Coronary artery (tissue), 2 donors: ENCODE data around the gene PLAGL1.

Experiments
- DNase-seq: peaks from one replicate; pipeline ENCODE4 v3.0.0-alpha.2; 2017; ENCODE audit warnings: low spot score
- H3K27ac ChIP-seq, 2 donors: fragments of 200-600 bp; sonication (generic); one replicate each; pipeline ENCODE4 v1.5.1; 2016 to 2019
- H3K4me3 ChIP-seq: fragments of 200-600 bp; sonication (generic); 2 replicates; pipeline ENCODE4 v1.5.1; 2016; ENCODE audit warnings: mild to moderate bottlenecking, moderate library complexity
- TF ChIP-seq, protein P1 (sequence below): fragments of 200-600 bp; sonication (generic); IDR thresholded peaks from one replicate; pipeline ENCODE4 v1.5.1; 2019; ENCODE audit warnings: antibody characterized with exemption

The PLAGL1 gene

GRCh38 chr6:143950875-143951274 is 57.2 kb downstream of the PLAGL1 start:
- H3K27ac ChIP-seq = no peak overlapping the region
- TF ChIP-seq, protein P1, sequence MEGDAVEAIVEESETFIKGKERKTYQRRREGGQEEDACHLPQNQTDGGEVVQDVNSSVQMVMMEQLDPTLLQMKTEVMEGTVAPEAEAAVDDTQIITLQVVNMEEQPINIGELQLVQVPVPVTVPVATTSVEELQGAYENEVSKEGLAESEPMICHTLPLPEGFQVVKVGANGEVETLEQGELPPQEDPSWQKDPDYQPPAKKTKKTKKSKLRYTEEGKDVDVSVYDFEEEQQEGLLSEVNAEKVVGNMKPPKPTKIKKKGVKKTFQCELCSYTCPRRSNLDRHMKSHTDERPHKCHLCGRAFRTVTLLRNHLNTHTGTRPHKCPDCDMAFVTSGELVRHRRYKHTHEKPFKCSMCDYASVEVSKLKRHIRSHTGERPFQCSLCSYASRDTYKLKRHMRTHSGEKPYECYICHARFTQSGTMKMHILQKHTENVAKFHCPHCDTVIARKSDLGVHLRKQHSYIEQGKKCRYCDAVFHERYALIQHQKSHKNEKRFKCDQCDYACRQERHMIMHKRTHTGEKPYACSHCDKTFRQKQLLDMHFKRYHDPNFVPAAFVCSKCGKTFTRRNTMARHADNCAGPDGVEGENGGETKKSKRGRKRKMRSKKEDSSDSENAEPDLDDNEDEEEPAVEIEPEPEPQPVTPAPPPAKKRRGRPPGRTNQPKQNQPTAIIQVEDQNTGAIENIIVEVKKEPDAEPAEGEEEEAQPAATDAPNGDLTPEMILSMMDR = no peak
- DNase-seq = no peak
- no peak overlapping the region for H3K4me3 ChIP-seq

- Histone ChIP-seq H3K27ac (no peak overlapping the region), H3K4me3 (no peak overlapping the region)
- no peak for DNase-seq
- TF ChIP-seq, protein P1 = no peak
Observed at GRCh38 chr6:143949962-143950361, 58.1 kb downstream of the PLAGL1 start.

- DNase-seq = no peak
- Histone ChIP-seq H3K4me3 (no peak overlapping the region), H3K27ac (no peak overlapping the region)
- TF ChIP-seq, protein P1 = no peak
Observed at GRCh38 chr6:143949535-143949934, 58.5 kb downstream of the PLAGL1 start.

DNA sequence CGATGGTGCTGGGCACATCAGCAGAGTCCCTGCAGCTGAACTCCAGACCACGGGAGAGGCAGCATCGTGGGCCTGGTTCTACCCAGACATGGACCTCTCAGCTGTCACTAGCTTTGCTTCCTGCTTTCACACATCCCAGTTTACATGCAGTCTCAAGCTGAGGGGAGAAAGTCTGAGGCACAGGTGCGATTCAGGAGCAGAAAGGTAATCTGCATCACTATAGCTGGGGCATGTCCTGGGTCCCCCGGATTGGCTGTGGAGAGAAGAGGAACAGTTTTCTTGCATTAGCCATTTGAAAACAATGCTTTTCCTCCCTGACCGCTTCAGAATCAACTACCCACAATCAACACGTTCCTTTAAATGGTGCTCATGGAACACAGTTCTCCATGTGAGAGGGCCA is 59.9 kb downstream of the PLAGL1 start:
- TF ChIP-seq, protein P1 = no peak

GRCh38 chr6:143941852-143942627 is 66.0 kb downstream of the PLAGL1 start:
- H3K27ac ChIP-seq = no peak overlapping the region
- TF ChIP-seq, protein P1 = peak; percentile 20
- DNase-seq = no peak

More for the DNA sequence above, 59.9 kb downstream of the PLAGL1 start:
- no peak overlapping the region for H3K27ac ChIP-seq
- DNase-seq = no peak
- H3K4me3 ChIP-seq = no peak overlapping the region

DNA sequence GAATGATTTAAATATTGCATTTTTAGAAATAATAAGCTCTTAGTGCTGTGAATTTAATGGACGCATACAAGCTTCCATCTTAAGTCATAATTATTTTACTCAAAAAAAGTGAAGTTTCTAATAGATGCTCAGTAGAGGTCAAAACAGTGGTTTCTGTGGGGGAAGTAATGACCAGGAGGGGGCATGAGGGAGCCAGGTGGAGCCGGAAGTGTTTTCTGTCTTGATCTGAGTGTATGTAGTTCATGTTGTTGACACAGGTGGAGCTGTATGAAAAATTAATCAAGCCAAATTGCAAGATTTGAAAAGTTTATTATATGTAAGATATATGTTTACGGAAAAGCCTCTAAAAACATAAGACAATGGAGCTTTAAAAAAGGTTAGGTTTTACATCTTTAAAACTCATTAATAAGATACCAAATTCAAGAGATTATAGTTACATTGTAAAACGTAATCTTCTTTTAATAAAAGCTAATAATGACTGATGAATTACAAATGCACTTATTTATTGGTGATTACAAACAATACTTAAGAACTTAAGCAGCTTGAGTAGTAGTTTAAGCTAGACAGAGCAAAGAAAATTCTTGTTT is 68.0 kb downstream of the PLAGL1 start:
- DNase-seq = no peak
- H3K4me3 ChIP-seq = no peak overlapping the region
- TF ChIP-seq, protein P1 = peak; percentile 35
- no peak overlapping the region for H3K27ac ChIP-seq

More at GRCh38 chr6:143941852-143942627, 66.0 kb downstream of the PLAGL1 start:
- no peak overlapping the region for H3K4me3 ChIP-seq

DNA sequence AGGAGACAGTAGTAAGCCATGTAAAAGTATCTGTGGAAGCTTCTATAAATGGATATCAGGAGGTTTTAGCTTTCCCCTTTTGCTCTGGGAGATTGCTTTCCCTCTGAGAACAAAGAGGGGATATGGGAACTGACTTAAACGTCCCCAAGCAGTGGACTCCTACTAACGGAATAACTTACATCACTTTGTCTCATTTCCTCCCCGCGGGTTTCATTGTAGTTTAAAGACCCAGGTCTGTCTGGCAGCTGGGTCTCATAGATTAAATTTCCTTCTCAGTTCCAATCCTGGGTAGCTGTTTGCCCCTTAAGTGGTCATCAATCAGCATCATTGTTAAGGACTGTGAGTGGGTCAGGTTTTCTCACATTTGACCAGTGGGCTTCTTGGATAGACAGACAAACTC is 68.7 kb downstream of the PLAGL1 start:
- H3K4me3 ChIP-seq = no peak overlapping the region
- TF ChIP-seq, protein P1 = no peak
- H3K27ac ChIP-seq = no peak overlapping the region
- DNase-seq = no peak
